DOHH2 (cell line): Measurements from ENCODE around the gene SRGAP3.

Source experiments
- H3F3A ChIP-seq: fragments of 200-600 bp; sonication (generic), shearing (Covaris generic); 2 replicates; pipeline ENCODE4 v1.6.0; 2016; ENCODE audit warnings: antibody characterized with exemption, mild to moderate bottlenecking; ENCODE audit not compliant: control insufficient read depth, insufficient read depth
- H3K27ac ChIP-seq: fragments of 200-600 bp; sonication (generic); 2 replicates; pipeline ENCODE4 v1.5.1; 2014; ENCODE audit warnings: low read depth, mild to moderate bottlenecking, low read length, moderate library complexity
- H3K27me3 ChIP-seq: fragments of 200-600 bp; sonication (generic); 2 replicates; pipeline ENCODE4 v1.6.1; 2014; ENCODE audit warnings: mild to moderate bottlenecking, low read length, mixed read lengths; ENCODE audit not compliant: control insufficient read depth
- H3K36me3 ChIP-seq: fragments of 200-600 bp; sonication (generic); 2 replicates; pipeline ENCODE4 v1.6.1; 2014; ENCODE audit warnings: mild to moderate bottlenecking, low read length, moderate library complexity, mixed read lengths; ENCODE audit not compliant: control insufficient read depth
- H3K4me1 ChIP-seq: fragments of 200-600 bp; sonication (generic); 2 replicates; pipeline ENCODE4 v1.6.1; 2014; ENCODE audit warnings: mild to moderate bottlenecking, low read length, mixed read lengths; ENCODE audit not compliant: control insufficient read depth
- H3K4me2 ChIP-seq: fragments of 200-600 bp; sonication (generic); 2 replicates; pipeline ENCODE4 v1.6.0; 2014; ENCODE audit warnings: mild to moderate bottlenecking, low read length, moderate library complexity
- H3K4me3 ChIP-seq: fragments of 200-600 bp; sonication (generic); 2 replicates; pipeline ENCODE4 v1.5.1; 2014; ENCODE audit warnings: mild to moderate bottlenecking, low read length, mixed read lengths
- H3K79me2 ChIP-seq: fragments of 200-600 bp; sonication (generic); 2 replicates; pipeline ENCODE4 v1.6.1; 2014; ENCODE audit warnings: mild to moderate bottlenecking, low read length, mixed read lengths; ENCODE audit not compliant: control insufficient read depth
- H3K9me2 ChIP-seq: fragments of 200-600 bp; sonication (generic); replicated peaks from 2 replicates; pipeline ENCODE4 v1.6.1; 2014; ENCODE audit warnings: mild to moderate bottlenecking, low read length, mixed read lengths; ENCODE audit not compliant: control insufficient read depth
- H3K9me3 ChIP-seq: fragments of 200-600 bp; sonication (generic); 2 replicates; pipeline ENCODE4 v1.6.1; 2014; ENCODE audit warnings: antibody characterized with exemption, low read length, mixed read lengths; ENCODE audit not compliant: control insufficient read depth, insufficient read depth
- H4K20me1 ChIP-seq: fragments of 200-600 bp; sonication (generic); 2 replicates; pipeline ENCODE4 v1.6.0; 2014; ENCODE audit warnings: low read depth, mild to moderate bottlenecking, antibody characterized with exemption, low read length, moderate library complexity; ENCODE audit not compliant: control insufficient read depth, insufficient read depth
- CTCF ChIP-seq: fragments of 200-600 bp; sonication (generic); IDR thresholded peaks from one replicate; pipeline ENCODE4 v1.5.1; 2014; ENCODE audit warnings: antibody characterized with exemption, mild to moderate bottlenecking, low read depth, low read length; ENCODE audit not compliant: poor library complexity, severe bottlenecking
- EZH2phosphoT487 ChIP-seq: fragments of 200-600 bp; sonication (generic); IDR thresholded peaks from 2 replicates; pipeline ENCODE4 v1.6.1; 2017; ENCODE audit warnings: borderline replicate concordance, mild to moderate bottlenecking, antibody characterized with exemption, low read length, moderate library complexity, mixed read lengths

SRGAP3 gene

GRCh38 chr3:9028134-9028533, 221.3 kb downstream of the SRGAP3 start:
- TF ChIP-seq CTCF (no peak), EZH2phosphoT487 (no peak)
- H3K27ac ChIP-seq: no peak overlapping the region
- no peaks in the 10 kb centered on the region for H4K20me1 ChIP-seq
- H3K9me3 ChIP-seq: no peaks in the 10 kb centered on the region
- H3F3A ChIP-seq: no peaks in the 10 kb centered on the region
- H3K4me3 ChIP-seq: no peak overlapping the region
- H3K36me3 ChIP-seq: no peaks in the 10 kb centered on the region
- H3K9me2 ChIP-seq: no peaks in the 10 kb centered on the region
- H3K79me2 ChIP-seq: no peaks in the 10 kb centered on the region
- H3K4me2 ChIP-seq: no peak overlapping the region
- H3K4me1 ChIP-seq: no peaks in the 10 kb centered on the region
- no peaks in the 10 kb centered on the region; the same call in 1 of the 2 replicates for H3K27me3 ChIP-seq

GRCh38 chr3:9026320-9027045, 223.0 kb downstream of the SRGAP3 start:
- H3K4me2 ChIP-seq: no peak overlapping the region
- H3K4me3 ChIP-seq: no peak overlapping the region
- no peaks in the 10 kb centered on the region for H3K9me3 ChIP-seq
- TF ChIP-seq CTCF (no peak), EZH2phosphoT487 (no peak)
- no peaks in the 10 kb centered on the region for H3K9me2 ChIP-seq
- H4K20me1 ChIP-seq: no peaks in the 10 kb centered on the region
- no peaks in the 10 kb centered on the region for H3K36me3 ChIP-seq
- no peaks in the 10 kb centered on the region for H3K79me2 ChIP-seq
- no peaks in the 10 kb centered on the region; the same call in 1 of the 2 replicates for H3K27me3 ChIP-seq
- no peaks in the 10 kb centered on the region for H3K4me1 ChIP-seq
- no peaks in the 10 kb centered on the region for H3F3A ChIP-seq
- no peak overlapping the region for H3K27ac ChIP-seq

- Histone ChIP-seq H4K20me1 (no peaks in the 10 kb centered on the region), H3K27ac (no peak overlapping the region), H3K4me3 (no peak overlapping the region), H3K9me3 (no peaks in the 10 kb centered on the region), H3K36me3 (no peaks in the 10 kb centered on the region), H3K4me2 (no peak overlapping the region), H3K27me3 (no peaks in the 10 kb centered on the region; the same call in 1 of the 2 replicates), H3K9me2 (no peaks in the 10 kb centered on the region), H3K79me2 (no peaks in the 10 kb centered on the region), H3F3A (no peaks in the 10 kb centered on the region), H3K4me1 (no peaks in the 10 kb centered on the region)
- TF ChIP-seq EZH2phosphoT487: no peak
- TF ChIP-seq CTCF: no peak
These were observed 225.1 kb downstream of the SRGAP3 start for GRCh38 chr3:9024341-9024740.
